Gastrocnemius medialis (tissue), 4 donors: Measurements from ENCODE around the gene TRIM52.

ENCODE experiments used
- CTCF ChIP-seq, 5 experiments: fragments of 450-650 bp in 3 of 5; fragments of 200-600 bp in 2 of 5; sonication (generic) in 2 of 5; IDR thresholded peaks in 4 of 5; conservative IDR thresholded peaks in 1 of 5; 1 replicate in 4 of 5; 2 replicates in 1 of 5; pipeline ENCODE4 v1.5.1; 2016 to 2019; ENCODE audit warnings: antibody characterized with exemption in 5 of 5, mild to moderate bottlenecking in 3 of 5, moderate library complexity in 3 of 5
- POLR2A ChIP-seq, 2 donors: fragments of 450-650 bp; IDR thresholded peaks; one replicate each; pipeline ENCODE4 v1.6.1; 2017; ENCODE audit warnings: antibody characterized with exemption in 2 of 2, mild to moderate bottlenecking in 2 of 2, moderate library complexity in 2 of 2

- TF ChIP-seq CTCF (IDR thresholded peaks at IDR 0.05 in 4 of 5, conservative IDR thresholded peaks at IDR 0.05 in 1 of 5) (no peak), POLR2A (IDR thresholded peaks at IDR 0.05) (no peak)
Observed at GRCh38 chr5:181235689-181236366, 25.1 kb downstream of the TRIM52 start.
